Measurements from ENCODE around the gene ELL3. TPM values are rescaled to one million over a fixed set of nuclear protein-coding genes. Genes with fewer than 3 reads are reported as not detected.
"Not testable (repeated sequence)": the region's sequence is repeated elsewhere in the genome, so short reads cannot be mapped to it uniquely, and the experiment has no call there.

Gene ELL3
- polyA plus RNA-seq (2013, experiment 1 of 2; ENCODE audit: insufficient read length) = 1.1 TPM
- polyA plus RNA-seq (2013, experiment 2 of 2; ENCODE audit: insufficient read length) = 1.7 TPM

DNA sequence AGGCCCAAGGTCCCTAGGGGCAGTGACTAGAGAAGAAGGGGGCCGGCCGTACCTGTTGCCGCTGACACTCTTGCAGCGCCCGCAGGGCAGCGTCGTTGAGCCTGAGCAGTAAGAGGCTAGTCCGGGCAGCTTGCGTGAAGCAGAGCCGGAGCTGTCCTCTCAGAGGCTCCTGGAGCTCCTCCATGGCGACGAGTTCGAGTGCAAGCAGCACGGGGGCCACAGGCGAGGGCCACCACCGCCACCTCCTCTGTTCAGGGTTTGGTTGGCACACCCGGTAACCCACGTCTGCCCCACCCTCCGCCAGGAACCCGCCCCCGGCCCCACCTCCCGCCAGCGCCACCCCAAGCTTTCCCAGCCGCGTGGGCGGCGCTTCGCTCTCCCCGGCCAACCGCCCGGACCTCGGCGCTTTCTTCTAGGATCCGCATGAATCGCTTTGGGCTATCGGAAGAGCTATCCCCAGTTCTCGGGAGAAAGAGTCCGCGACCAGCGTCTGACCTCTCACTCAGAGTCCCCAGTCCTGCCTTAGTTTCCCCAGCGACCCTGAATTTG, at the start of gene ELL3:
TSS of gene ELL3 (minus strand) at position 249 of the 549 bp plus-strand sequence. CDS start at position 184, 65 bp downstream.
- peak; percentile 74 for DNase-seq

- no peak for DNase-seq
These were observed 49.3 kb upstream of the ELL3 start for GRCh38 chr15:43826029-43826507.

GRCh38 chr15:43825305-43825704, 48.5 kb upstream of the ELL3 start:
- not testable (repeated sequence) for DNase-seq

DNA sequence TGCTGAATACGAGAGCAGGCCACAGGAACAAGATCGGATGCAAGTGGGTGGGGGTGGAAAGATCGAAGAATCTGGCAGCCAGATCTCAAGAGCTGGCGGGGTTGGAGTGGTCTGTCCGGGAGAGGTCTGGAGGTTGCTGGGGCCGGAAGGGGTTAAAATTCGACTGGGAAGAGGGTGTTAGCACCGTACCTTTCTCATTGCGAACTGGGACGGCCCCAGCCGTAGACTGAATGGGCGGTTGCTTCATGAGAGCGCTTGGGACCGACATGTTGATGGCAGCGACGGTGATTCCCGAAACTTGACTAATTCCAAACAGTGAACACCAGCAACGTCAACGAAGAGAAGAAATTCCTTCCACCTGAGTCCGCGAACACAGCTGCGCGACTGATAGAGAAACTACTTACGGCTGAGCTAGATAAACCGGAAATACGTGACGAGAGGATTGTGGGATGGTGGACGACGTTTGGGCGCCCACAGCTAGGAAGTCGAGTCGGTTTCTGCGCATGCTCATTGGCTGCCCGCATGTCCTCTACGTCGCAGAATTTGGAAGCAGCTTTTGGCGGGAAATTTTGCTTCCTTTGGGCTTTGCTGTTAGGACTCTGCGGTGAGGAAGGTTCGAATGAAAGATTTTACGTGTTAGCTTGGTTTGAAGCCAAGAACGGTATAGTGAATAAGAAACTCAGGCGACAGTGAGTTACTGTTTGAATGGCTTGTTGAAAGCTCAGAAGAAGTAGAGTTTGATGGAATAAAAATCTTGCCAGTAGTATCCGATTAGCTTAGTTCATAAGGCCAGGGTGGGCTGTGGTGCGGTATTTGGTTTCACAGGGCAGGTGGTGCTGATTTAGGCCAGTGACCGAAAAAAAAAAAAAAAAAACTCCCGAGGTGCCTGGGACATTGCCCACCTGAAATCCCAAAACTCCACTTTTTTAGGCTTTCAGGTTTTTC, 47.8 kb upstream of the ELL3 start, which contains the start of gene MFAP1:
TSS of gene MFAP1 (minus strand) at position 389 of the 945 bp plus-strand sequence. CDS start at position 268, 121 bp downstream.
- peak; percentile 97 for DNase-seq

GRCh38 chr15:43821505-43821904, 44.7 kb upstream of the ELL3 start:
- DNase-seq = no peak

- not testable (repeated sequence) for DNase-seq
These were observed 38.3 kb upstream of the ELL3 start for GRCh38 chr15:43815064-43815463.

DNA sequence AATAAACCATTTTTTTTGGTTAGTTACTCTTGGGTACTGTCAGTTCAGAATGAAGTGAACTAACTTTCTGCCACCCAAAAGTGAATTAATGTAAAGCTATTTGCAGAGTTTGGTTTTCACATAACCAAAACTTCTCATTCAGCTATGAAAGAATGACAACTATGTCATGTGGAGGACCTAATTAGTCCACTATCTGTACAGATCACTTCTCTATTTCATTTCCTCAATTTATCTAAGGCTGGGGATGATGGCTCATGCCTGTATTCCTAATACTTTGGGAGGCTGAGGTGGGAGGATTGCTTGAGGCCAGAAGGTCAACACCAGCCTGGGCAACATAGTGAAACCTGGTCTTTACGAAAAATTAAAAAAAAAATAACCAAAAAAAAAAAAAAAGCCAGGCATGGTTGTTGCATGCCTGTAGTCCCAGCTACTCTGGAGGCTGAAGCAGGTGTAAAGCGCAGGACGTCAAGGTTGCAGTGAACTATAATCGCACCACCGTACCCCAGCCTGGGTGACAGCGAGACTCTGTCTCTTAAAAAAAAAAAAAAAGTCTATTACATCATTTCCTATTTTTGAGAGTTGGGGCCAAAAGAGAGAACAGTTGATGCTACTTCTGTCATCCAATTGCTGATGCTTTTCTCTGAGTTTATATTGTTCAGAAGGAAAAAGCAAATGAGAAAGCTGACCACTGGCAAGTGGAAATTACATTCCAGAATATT, 32.4 kb upstream of the ELL3 start:
- DNase-seq = no peak

GRCh38 chr15:43808435-43808950, 31.7 kb upstream of the ELL3 start:
- no peak for DNase-seq

DNA sequence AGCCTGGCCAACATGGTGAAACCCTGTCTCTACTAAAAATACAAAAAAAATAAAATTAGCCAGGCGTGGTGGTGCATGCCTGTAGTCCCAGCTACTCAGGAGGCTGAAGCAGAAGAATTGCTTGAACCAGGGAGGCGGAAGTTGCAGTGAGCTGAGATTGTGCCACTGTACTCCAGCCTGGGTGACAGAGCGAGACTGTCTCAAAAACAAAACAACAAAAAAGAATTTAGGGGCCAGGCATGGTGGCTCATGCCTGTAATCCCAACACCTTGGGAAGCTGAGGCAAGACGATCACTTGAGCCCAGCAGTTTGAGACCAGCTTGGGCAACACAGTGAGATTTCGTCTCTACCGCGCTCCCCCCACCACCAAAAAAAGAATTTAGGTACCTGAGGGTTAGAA, 25.9 kb upstream of the ELL3 start:
- DNase-seq = not testable (repeated sequence)

- DNase-seq = peak; percentile 87
These were observed 23.7 kb upstream of the ELL3 start, which contains the start of gene HYPK for GRCh38 chr15:43800286-43801141. HYPK (plus strand) TSS chr15:43800599; CDS start chr15:43800623, 24 bp downstream.

DNA sequence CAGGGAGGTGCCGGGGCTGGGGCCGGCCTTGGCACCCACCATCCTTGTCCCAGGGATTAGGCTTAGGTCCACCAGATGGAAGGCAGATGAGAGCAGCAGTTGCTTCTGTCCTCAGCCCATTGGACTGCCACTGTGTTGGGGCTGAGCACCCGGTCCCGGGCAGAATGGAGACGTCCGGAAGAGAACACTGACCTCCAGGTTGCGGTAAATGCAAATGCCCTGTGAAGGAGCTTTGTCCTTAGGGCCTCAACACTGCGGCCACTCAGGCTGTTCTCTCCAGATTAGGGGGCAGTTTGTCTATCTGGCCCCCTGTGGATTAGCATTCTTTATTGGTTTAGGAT, 23.1 kb upstream of the ELL3 start, which contains the start of gene SERINC4:
TSS of gene SERINC4 (minus strand) at position 276 of the 341 bp plus-strand sequence. CDS start at position 42, 234 bp downstream.
- DNase-seq = no peak

- DNase-seq = no peak
These were observed 22.6 kb upstream of the ELL3 start for GRCh38 chr15:43799209-43799944.

- no peak for DNase-seq
These were observed 19.8 kb upstream of the ELL3 start for GRCh38 chr15:43796566-43796965.

DNA sequence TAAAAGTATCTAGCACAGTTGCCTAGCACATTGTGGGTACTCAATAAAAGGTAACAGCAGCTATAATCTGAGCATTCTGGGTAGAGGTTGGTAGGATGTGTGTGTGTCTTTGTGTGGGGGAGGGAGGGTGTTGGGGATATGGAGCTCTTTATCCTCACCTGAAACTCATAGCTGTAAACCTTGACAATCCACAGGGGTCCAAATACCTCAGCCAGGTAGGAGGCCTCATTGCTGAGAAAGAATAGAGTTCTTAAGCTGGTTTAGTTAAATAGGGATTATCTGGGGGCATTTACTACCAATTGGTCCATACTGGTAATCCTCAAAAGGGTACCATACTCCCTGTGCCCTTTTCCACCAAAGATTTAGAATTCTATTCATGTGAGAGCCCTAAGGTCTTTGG, 19.2 kb upstream of the ELL3 start:
- no peak for DNase-seq

GRCh38 chr15:43795197-43795596, 18.4 kb upstream of the ELL3 start:
- no peak for DNase-seq

DNA sequence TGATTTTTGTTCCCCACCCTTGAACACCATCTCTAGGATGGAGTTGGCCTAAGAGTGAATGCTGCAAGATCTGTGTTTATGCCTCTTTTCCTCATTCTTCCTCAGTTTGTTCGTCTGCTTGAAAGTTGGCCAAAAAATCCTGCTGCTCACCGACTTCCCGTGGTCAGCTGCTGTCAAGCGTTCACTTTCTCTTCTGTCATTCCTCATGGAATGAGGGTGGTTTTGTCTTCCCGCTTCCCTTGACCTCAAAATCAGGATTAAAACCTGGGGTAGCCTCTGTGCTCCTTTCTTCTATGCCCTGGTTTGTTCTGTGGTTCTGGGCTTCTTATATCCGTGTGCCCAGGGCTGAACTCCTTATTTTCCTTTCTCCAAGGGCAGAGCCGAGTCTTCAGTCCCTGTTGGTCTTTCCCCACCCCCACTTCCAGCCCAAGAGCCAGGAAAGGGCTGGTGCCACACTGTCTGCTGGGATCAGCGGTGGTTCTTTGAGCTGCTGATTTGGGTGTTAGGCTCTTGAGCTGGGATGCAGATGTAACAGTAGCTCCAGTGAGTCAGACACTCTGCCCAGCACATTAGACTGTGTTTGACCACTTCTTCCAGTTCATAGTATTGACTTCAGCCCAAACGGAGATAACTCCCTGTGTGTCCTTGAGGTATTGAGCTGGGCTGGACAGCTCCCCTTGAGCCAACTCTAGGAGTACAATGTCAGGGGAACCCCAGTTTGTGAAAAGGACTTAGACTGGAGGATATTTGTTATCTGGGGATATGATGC, 17.7 kb upstream of the ELL3 start:
- peak; percentile 35 for DNase-seq

DNA sequence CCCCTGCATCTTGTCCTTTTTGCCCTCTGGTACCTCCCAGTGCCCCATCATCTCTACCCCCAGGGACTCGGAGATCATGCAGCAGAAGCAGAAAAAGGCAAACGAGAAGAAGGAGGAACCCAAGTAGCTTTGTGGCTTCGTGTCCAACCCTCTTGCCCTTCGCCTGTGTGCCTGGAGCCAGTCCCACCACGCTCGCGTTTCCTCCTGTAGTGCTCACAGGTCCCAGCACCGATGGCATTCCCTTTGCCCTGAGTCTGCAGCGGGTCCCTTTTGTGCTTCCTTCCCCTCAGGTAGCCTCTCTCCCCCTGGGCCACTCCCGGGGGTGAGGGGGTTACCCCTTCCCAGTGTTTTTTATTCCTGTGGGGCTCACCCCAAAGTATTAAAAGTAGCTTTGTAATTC, 16.9 kb upstream of the ELL3 start:
- no peak for DNase-seq

GRCh38 chr15:43792761-43793476, 16.2 kb upstream of the ELL3 start:
- peak; percentile 56 for DNase-seq

Data from fibroblast of skin of back (primary cell).